Measurements from ENCODE around the gene BLVRB.

Gene BLVRB

GRCh38 chr19:40469011-40469410 is 3.5 kb upstream of the BLVRB start:
- no peak overlapping the region for H3K27ac ChIP-seq

GRCh38 chr19:40466985-40467734 is 1.6 kb upstream of the BLVRB start, which contains the start of gene SPTBN4:
SPTBN4 (plus strand) TSS chr19:40467001; CDS start chr19:40472622, 5,621 bp downstream.
- Histone ChIP-seq H3K27me3 (ENCODE audit: insufficient read depth, low read depth) (no peaks in the 10 kb centered on the region; the same call in 1 of the 2 replicates), H3K4me1 (ENCODE audit: low read depth, poor library complexity, severe bottlenecking) (peaks cover 25% of the 10 kb centered on the region), H4K20me1 (ENCODE audit: insufficient read depth) (no peaks in the 10 kb centered on the region), H3K9ac (no peak within 1 kb of the TSS; the same call in 1 of the 2 replicates), H3K4me2 (peak within 1 kb of the TSS; percentile 68), H3K4me3 (IDR thresholded peaks at IDR 0.05; ENCODE audit: insufficient read depth, low read depth, low read length) (no peak within 1 kb of the TSS), H3K36me3 (ENCODE audit: insufficient read depth) (no peaks in the 10 kb centered on the region), H2AFZ (ENCODE audit: low read depth) (peak within 1 kb of the TSS; percentile 73), H3K27ac (no peak within 1 kb of the TSS), H3K79me2 (ENCODE audit: insufficient read depth, low read depth) (no peaks in the 10 kb centered on the region)
- TF ChIP-seq, protein P1, sequence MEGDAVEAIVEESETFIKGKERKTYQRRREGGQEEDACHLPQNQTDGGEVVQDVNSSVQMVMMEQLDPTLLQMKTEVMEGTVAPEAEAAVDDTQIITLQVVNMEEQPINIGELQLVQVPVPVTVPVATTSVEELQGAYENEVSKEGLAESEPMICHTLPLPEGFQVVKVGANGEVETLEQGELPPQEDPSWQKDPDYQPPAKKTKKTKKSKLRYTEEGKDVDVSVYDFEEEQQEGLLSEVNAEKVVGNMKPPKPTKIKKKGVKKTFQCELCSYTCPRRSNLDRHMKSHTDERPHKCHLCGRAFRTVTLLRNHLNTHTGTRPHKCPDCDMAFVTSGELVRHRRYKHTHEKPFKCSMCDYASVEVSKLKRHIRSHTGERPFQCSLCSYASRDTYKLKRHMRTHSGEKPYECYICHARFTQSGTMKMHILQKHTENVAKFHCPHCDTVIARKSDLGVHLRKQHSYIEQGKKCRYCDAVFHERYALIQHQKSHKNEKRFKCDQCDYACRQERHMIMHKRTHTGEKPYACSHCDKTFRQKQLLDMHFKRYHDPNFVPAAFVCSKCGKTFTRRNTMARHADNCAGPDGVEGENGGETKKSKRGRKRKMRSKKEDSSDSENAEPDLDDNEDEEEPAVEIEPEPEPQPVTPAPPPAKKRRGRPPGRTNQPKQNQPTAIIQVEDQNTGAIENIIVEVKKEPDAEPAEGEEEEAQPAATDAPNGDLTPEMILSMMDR (conservative IDR thresholded peaks at IDR 0.05; ENCODE audit: low read depth, low read length), result no peak

More at GRCh38 chr19:40469011-40469410, 3.5 kb upstream of the BLVRB start:
- Histone ChIP-seq H3K4me1 (ENCODE audit: low read depth, poor library complexity, severe bottlenecking) (peaks cover 20% of the 10 kb centered on the region), H4K20me1 (ENCODE audit: insufficient read depth) (no peaks in the 10 kb centered on the region), H3K9ac (no peak overlapping the region), H3K79me2 (ENCODE audit: insufficient read depth, low read depth) (no peaks in the 10 kb centered on the region), H3K36me3 (ENCODE audit: insufficient read depth) (no peaks in the 10 kb centered on the region), H3K27me3 (ENCODE audit: insufficient read depth, low read depth) (no peaks in the 10 kb centered on the region; the same call in 1 of the 2 replicates), H3K4me3 (IDR thresholded peaks at IDR 0.05; ENCODE audit: insufficient read depth, low read depth, low read length) (no peak overlapping the region), H2AFZ (ENCODE audit: low read depth) (no peak overlapping the region), H3K4me2 (no peak overlapping the region)
- TF ChIP-seq, protein P1 (conservative IDR thresholded peaks at IDR 0.05; ENCODE audit: low read depth, low read length), result no peak

DNA sequence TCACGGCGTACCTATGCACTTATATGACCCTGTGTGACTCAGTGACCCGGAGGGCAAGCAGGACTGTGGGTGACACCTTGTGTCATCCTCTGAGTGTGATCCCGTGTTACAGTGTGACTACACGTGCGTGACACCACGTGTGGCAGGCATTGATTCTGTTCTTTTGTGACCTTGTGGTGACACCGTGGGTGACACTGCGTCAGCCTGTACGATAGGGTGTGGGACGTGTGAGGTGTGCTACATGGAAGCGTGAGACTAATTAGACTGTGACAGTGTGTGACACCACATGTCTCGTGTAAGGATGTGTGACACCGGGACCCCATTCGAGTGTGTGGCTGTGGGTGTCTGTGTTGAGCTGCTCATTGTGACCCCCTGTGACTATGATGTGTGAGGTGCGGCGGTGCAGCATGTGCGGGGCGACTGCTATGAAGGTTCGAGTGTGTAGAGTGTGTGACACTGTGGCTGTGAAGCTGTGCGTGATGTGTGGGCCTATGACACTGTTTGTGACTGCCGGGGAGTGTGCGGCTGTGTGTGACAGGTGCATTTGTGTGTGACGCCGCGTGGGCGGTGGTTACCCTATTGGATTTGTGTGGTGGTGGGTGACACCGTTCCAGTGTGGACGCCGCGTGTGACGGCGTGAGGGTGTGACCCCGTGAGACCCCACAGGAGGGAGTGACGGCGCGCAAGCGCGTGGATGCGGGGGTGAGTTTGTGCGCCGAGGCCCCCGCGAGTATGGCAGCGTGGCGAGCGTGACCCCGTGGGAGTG is 857 bp upstream of the BLVRB start:
- no peaks in the 10 kb centered on the region for H3K79me2 ChIP-seq (ENCODE audit: insufficient read depth, low read depth)
- no peak overlapping the region; the same call in 1 of the 2 replicates for H3K9ac ChIP-seq
- no peak overlapping the region for H3K4me3 ChIP-seq (IDR thresholded peaks at IDR 0.05; ENCODE audit: insufficient read depth, low read depth, low read length)
- peaks cover 28% of the 10 kb centered on the region for H3K4me1 ChIP-seq (ENCODE audit: low read depth, poor library complexity, severe bottlenecking)
- H2AFZ ChIP-seq (ENCODE audit: low read depth), result peak overlapping the region; percentile 73
- H3K4me2 ChIP-seq, result peak overlapping the region; percentile 68
- no peaks in the 10 kb centered on the region for H4K20me1 ChIP-seq (ENCODE audit: insufficient read depth)
- no peaks in the 10 kb centered on the region; the same call in 1 of the 2 replicates for H3K27me3 ChIP-seq (ENCODE audit: insufficient read depth, low read depth)
- TF ChIP-seq, protein P1 (conservative IDR thresholded peaks at IDR 0.05; ENCODE audit: low read depth, low read length), result no peak
- no peaks in the 10 kb centered on the region for H3K36me3 ChIP-seq (ENCODE audit: insufficient read depth)
- H3K27ac ChIP-seq, result no peak overlapping the region

DNA sequence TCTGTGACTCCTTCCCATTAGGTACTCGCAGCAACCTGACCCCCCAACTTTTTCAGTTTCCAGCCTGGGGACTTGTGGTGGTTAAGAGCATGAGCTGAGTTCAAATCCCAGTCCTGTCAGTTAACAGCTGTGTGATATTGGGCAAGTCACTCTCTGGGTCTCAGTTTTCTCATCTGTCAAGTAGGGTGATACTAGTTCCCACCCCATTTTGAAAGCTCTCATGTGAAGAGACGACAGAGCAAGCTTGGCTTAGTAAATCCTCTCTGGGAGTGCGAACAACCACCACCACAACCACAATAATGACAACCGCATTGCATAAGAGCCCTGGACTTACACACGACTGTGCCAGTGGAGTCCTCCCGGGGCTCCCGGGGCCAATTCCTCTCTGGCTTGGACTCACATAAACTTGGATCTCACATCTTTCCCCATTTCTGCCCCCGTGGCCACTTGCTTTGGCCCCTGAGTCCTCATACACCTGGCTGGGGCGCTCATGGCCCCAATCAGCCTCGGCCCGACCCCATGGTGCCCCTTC is 454 bp downstream of the BLVRB start:
- Histone ChIP-seq H3K27ac (peak overlapping the region; percentile 35), H3K79me2 (ENCODE audit: insufficient read depth, low read depth) (no peaks in the 10 kb centered on the region), H3K9ac (peak overlapping the region; percentile 54; the same call in 1 of the 2 replicates)

More for the DNA sequence above, 454 bp downstream of the BLVRB start:
- H3K27me3 ChIP-seq (ENCODE audit: insufficient read depth, low read depth), result no peaks in the 10 kb centered on the region; the same call in 1 of the 2 replicates
- H3K4me2 ChIP-seq, result peak overlapping the region; percentile 41
- peaks cover 28% of the 10 kb centered on the region for H3K4me1 ChIP-seq (ENCODE audit: low read depth, poor library complexity, severe bottlenecking)
- no peak overlapping the region for H3K4me3 ChIP-seq (IDR thresholded peaks at IDR 0.05; ENCODE audit: insufficient read depth, low read depth, low read length)
- no peaks in the 10 kb centered on the region for H4K20me1 ChIP-seq (ENCODE audit: insufficient read depth)
- H3K36me3 ChIP-seq (ENCODE audit: insufficient read depth), result no peaks in the 10 kb centered on the region
- TF ChIP-seq, protein P1 (conservative IDR thresholded peaks at IDR 0.05; ENCODE audit: low read depth, low read length), result no peak
- H2AFZ ChIP-seq (ENCODE audit: low read depth), result peak overlapping the region; percentile 95

Measured in KMS-11 (cell line).